ENCODE results near the gene TPCN1.

The TPCN1 gene

GRCh38 chr12:113222730-113223531 lies 1.7 kb downstream of the TPCN1 start:
- peak; percentile 96 for DNase-seq (ENCODE audit: low read depth, low spot score)

- no peak for DNase-seq (ENCODE audit: low read depth, low spot score)
Measured at GRCh38 chr12:113224955-113225354, 3.7 kb downstream of the TPCN1 start.

GRCh38 chr12:113226696-113227568 lies 5.7 kb downstream of the TPCN1 start:
- DNase-seq (ENCODE audit: low read depth, low spot score), result no peak

- DNase-seq (ENCODE audit: low read depth, low spot score), result no peak
Measured at GRCh38 chr12:113227686-113228391, 6.6 kb downstream of the TPCN1 start.

GRCh38 chr12:113228394-113229028 lies 7.2 kb downstream of the TPCN1 start:
- DNase-seq (ENCODE audit: low read depth, low spot score), result no peak

- DNase-seq (ENCODE audit: low read depth, low spot score), result no peak
Measured at GRCh38 chr12:113230315-113231234, 9.3 kb downstream of the TPCN1 start.

GRCh38 chr12:113231235-113232088 lies 10.2 kb downstream of the TPCN1 start:
- DNase-seq (ENCODE audit: low read depth, low spot score), result no peak

- DNase-seq (ENCODE audit: low read depth, low spot score), result no peak
Measured at GRCh38 chr12:113232089-113232839, 11.0 kb downstream of the TPCN1 start.

GRCh38 chr12:113232840-113233585 lies 11.7 kb downstream of the TPCN1 start:
- DNase-seq (ENCODE audit: low read depth, low spot score), result peak; percentile 69

GRCh38 chr12:113233967-113234366 lies 12.7 kb downstream of the TPCN1 start:
- no peak for DNase-seq (ENCODE audit: low read depth, low spot score)

- DNase-seq (ENCODE audit: low read depth, low spot score), result no peak
Measured at GRCh38 chr12:113234483-113234882, 13.2 kb downstream of the TPCN1 start.

GRCh38 chr12:113235976-113236375 lies 14.7 kb downstream of the TPCN1 start:
- no peak for DNase-seq (ENCODE audit: low read depth, low spot score)

- no peak for DNase-seq (ENCODE audit: low read depth, low spot score)
Measured at GRCh38 chr12:113236539-113237399, 15.5 kb downstream of the TPCN1 start.

GRCh38 chr12:113237748-113238147 lies 16.5 kb downstream of the TPCN1 start:
- DNase-seq (ENCODE audit: low read depth, low spot score), result no peak

- no peak for DNase-seq (ENCODE audit: low read depth, low spot score)
Measured at GRCh38 chr12:113238309-113238708, 17.0 kb downstream of the TPCN1 start.

GRCh38 chr12:113239288-113239771 lies 18.1 kb downstream of the TPCN1 start:
- no peak for DNase-seq (ENCODE audit: low read depth, low spot score)

GRCh38 chr12:113239811-113240331 lies 18.6 kb downstream of the TPCN1 start:
- no peak for DNase-seq (ENCODE audit: low read depth, low spot score)
